ENCODE measurements around the gene PPP1R12A. TPM values are rescaled to one million over a fixed set of nuclear protein-coding genes. Genes with fewer than 3 reads are reported as not detected.

Gene PPP1R12A
- total RNA-seq, 6 experiments from 2014 or later: 104 to 122 (median 113) TPM

DNA sequence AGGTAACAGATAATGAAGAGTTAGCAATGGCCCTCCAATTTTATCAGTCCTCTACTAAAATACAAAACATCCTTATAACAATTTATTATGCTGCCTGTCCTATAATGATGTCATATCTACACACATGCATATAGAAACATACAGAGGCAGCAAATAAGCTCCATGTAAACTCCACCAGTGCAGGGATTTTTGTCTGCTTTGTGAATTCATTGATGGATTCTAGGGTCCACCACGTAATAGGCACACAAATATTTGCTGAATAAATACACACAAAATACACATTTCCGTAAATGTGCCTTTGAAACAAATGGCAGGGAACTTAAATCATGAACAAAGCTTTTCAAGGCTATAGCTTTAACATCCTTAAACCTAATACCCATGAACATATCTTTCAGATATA, 34.7 kb downstream of the PPP1R12A start:
- H3K4me3 Mint-ChIP-seq: no peak overlapping the region
- peaks cover 5% of the 10 kb centered on the region for H3K36me3 Mint-ChIP-seq (ENCODE audit: low read depth)
- H3K9me3 Mint-ChIP-seq: no peaks in the 10 kb centered on the region
- TF ChIP-seq, protein P1, sequence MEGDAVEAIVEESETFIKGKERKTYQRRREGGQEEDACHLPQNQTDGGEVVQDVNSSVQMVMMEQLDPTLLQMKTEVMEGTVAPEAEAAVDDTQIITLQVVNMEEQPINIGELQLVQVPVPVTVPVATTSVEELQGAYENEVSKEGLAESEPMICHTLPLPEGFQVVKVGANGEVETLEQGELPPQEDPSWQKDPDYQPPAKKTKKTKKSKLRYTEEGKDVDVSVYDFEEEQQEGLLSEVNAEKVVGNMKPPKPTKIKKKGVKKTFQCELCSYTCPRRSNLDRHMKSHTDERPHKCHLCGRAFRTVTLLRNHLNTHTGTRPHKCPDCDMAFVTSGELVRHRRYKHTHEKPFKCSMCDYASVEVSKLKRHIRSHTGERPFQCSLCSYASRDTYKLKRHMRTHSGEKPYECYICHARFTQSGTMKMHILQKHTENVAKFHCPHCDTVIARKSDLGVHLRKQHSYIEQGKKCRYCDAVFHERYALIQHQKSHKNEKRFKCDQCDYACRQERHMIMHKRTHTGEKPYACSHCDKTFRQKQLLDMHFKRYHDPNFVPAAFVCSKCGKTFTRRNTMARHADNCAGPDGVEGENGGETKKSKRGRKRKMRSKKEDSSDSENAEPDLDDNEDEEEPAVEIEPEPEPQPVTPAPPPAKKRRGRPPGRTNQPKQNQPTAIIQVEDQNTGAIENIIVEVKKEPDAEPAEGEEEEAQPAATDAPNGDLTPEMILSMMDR (IDR thresholded peaks at IDR 0.05): no peak
- H3K4me1 Mint-ChIP-seq (ENCODE audit: low read depth): peaks cover 84% of the 10 kb centered on the region
- DNase-seq: no peak
- no peak overlapping the region for H3K27ac Mint-ChIP-seq
- no peaks in the 10 kb centered on the region; the same call in 1 of the 2 replicates for H3K27me3 Mint-ChIP-seq (ENCODE audit: insufficient read depth)

DNA sequence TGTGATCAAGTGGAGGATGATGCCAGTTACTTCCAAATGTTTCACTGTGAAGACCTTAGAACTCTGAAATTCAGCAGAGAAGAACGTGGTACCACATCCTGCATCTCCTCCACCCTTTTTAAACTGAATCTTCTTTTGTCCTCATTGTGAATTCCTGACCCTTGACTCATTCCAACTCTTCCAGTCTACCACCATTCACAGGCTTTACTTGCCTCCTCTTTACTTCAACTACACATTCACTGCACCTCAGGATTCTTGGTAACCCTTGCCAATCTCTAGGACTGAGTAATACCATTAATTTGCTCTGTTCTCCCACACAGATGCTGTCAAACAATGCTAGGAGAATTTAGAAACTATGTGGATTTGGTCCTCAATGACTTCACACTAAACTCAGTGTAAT, 37.3 kb downstream of the PPP1R12A start:
- Mint-ChIP-seq H3K27me3 (ENCODE audit: insufficient read depth) (no peaks in the 10 kb centered on the region; the same call in 1 of the 2 replicates), H3K36me3 (ENCODE audit: low read depth) (peaks cover 4% of the 10 kb centered on the region), H3K4me1 (ENCODE audit: low read depth) (peaks cover 90% of the 10 kb centered on the region), H3K4me3 (peak overlapping the region; percentile 2; the same call in 1 of the 2 replicates), H3K9me3 (no peaks in the 10 kb centered on the region), H3K27ac (peak overlapping the region; percentile 53)
- TF ChIP-seq, protein P1 (IDR thresholded peaks at IDR 0.05): no peak
- peak; percentile 94 for DNase-seq

- TF ChIP-seq, protein P1 (IDR thresholded peaks at IDR 0.05): no peak
- no peak overlapping the region for H3K4me3 Mint-ChIP-seq
- peak overlapping the region; percentile 15 for H3K27ac Mint-ChIP-seq
- H3K36me3 Mint-ChIP-seq (ENCODE audit: low read depth): peaks cover 20% of the 10 kb centered on the region; the same call in 1 of the 2 replicates
- H3K9me3 Mint-ChIP-seq: no peaks in the 10 kb centered on the region
- peaks cover 92% of the 10 kb centered on the region for H3K4me1 Mint-ChIP-seq (ENCODE audit: low read depth)
- no peaks in the 10 kb centered on the region for H3K27me3 Mint-ChIP-seq (ENCODE audit: insufficient read depth)
- DNase-seq: no peak
These were observed 39.1 kb downstream of the PPP1R12A start for GRCh38 chr12:79895804-79896203.

DNA sequence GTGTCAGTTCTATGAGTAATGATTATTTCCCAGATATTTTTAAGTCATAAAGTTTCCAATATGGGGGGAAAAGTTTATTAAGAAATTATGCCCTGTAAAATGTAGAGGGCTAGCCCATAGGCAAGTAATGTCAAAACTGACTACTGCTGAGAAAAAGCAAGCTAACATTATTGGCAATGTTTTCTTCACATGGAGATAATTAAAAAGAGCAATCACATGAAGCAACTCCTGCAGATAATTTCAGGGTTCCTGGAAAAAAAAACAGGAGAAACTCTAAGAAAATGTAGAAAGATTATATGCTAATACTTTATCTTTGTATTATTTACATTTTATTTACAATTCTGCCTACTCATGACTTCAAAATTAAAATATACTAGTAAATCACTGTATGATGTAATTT, 39.8 kb downstream of the PPP1R12A start:
- H3K4me1 Mint-ChIP-seq (ENCODE audit: low read depth): peaks cover 92% of the 10 kb centered on the region
- peaks cover 21% of the 10 kb centered on the region; the same call in 1 of the 2 replicates for H3K36me3 Mint-ChIP-seq (ENCODE audit: low read depth)
- H3K4me3 Mint-ChIP-seq: no peak overlapping the region
- DNase-seq: no peak
- H3K9me3 Mint-ChIP-seq: no peaks in the 10 kb centered on the region
- no peaks in the 10 kb centered on the region for H3K27me3 Mint-ChIP-seq (ENCODE audit: insufficient read depth)
- TF ChIP-seq, protein P1 (IDR thresholded peaks at IDR 0.05): no peak
- peak overlapping the region; percentile 36 for H3K27ac Mint-ChIP-seq

GRCh38 chr12:79891506-79892162, 43.3 kb downstream of the PPP1R12A start:
- Mint-ChIP-seq H3K4me3 (no peak overlapping the region), H3K9me3 (no peaks in the 10 kb centered on the region), H3K36me3 (ENCODE audit: low read depth) (peaks cover 21% of the 10 kb centered on the region; the same call in 1 of the 2 replicates), H3K4me1 (ENCODE audit: low read depth) (peaks cover 92% of the 10 kb centered on the region), H3K27ac (peak overlapping the region; percentile 12; the same call in 1 of the 2 replicates), H3K27me3 (ENCODE audit: insufficient read depth) (no peaks in the 10 kb centered on the region)
- TF ChIP-seq, protein P1 (IDR thresholded peaks at IDR 0.05): no peak
- DNase-seq: no peak

Data from HFFc6 (cell line).